Inflammatory macrophage (primary cell): ENCODE results near the gene ADAM12.
"Not testable (repeated sequence)": the region's sequence is repeated elsewhere in the genome, so short reads cannot be mapped to it uniquely, and the experiment has no call there.

Source experiments
- DNase-seq, 2 donors: peaks; one replicate each; pipeline ENCODE4 v3.0.0-alpha.2; 2020 to 2022

The ADAM12 gene

GRCh38 chr10:126208726-126209302 is 179.5 kb downstream of the ADAM12 start:
- no peak for DNase-seq

- no peak for DNase-seq
Measured at GRCh38 chr10:126207851-126208250, 180.4 kb downstream of the ADAM12 start.

- DNase-seq: no peak
Measured at GRCh38 chr10:126207313-126207771, 180.9 kb downstream of the ADAM12 start.

GRCh38 chr10:126205486-126206205 is 182.6 kb downstream of the ADAM12 start:
- DNase-seq: no peak

GRCh38 chr10:126204320-126204719 is 184.0 kb downstream of the ADAM12 start:
- DNase-seq: no peak

DNA sequence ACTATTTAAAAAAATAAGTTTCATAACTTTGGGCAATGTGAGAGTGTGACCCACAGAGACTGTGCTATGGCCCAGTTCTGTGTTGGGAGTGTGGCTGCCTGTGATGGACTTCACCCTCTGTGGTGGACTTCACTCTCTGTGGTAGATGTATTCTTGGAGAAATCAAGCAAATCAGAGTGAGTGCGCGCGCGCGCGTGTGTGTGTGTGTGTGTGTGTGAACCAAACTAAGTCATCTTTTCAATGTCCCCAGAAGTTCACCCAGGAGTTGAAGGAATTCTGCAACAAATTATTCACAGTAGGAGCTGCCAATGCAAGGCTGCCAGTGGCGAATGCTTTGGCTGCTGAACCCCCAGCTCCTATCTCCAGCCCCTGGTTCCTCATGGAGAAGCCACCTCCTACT is 184.5 kb downstream of the ADAM12 start:
- no peak for DNase-seq

DNA sequence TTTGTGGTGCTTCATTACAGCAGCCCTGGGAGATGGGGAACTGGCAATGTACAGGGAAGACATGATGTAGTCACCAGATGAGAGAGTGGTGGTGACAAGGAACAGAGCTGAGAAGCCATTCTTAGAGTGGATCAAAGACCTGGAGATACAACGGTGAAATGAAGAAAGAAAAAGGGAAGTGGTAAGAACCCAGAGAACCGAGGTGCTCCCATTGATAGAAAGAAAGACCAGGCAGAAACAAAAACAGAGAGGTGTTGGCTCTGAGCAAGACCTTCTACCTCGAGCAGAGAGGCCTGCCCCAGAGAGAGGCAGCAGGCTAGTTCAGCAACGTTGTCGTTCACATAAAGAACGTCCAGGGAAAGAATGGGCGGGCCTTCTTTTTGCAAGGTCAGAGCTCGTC is 186.7 kb downstream of the ADAM12 start:
- DNase-seq: no peak

DNA sequence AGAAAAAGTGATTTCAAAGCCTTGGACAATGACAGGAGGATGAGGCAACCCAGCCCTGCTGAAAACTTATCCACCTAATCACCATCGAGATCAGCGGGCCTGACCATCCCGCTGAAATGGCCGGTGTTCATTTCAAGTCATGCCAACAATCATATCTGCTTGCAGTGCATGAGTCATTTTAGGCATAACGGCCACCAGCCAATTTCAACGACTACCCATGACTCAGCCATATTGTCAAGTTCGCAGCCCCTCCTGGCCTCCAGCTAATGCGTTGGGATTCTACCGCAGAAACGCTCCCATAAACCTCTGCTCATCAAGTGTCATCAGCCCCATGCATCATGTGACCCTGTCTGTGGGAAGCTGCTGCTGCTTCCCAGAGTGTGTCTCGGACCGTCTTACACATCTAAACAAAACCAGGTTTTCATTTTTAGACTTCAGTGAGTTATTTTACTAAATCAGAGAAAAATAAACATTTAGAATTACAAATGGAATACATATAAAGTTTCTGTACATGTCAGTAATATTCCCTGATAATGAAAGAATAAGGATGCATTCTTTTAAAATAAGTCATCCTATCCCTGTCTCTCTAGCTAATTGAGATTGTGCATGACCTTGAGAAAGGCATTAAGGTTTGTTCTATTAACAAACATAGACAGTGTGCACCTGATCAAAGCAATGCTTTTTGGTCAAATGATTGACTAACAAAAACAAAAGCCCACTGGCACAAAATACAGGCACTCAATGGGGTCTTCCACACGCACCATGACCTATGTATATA is 188.9 kb downstream of the ADAM12 start:
- DNase-seq: no peak

GRCh38 chr10:126198681-126199080 is 189.6 kb downstream of the ADAM12 start:
- no peak for DNase-seq

GRCh38 chr10:126197036-126197543 is 191.2 kb downstream of the ADAM12 start:
- DNase-seq: no peak

GRCh38 chr10:126196281-126196680 is 192.0 kb downstream of the ADAM12 start:
- DNase-seq: no peak

GRCh38 chr10:126191192-126191591 is 197.1 kb downstream of the ADAM12 start:
- no peak for DNase-seq

DNA sequence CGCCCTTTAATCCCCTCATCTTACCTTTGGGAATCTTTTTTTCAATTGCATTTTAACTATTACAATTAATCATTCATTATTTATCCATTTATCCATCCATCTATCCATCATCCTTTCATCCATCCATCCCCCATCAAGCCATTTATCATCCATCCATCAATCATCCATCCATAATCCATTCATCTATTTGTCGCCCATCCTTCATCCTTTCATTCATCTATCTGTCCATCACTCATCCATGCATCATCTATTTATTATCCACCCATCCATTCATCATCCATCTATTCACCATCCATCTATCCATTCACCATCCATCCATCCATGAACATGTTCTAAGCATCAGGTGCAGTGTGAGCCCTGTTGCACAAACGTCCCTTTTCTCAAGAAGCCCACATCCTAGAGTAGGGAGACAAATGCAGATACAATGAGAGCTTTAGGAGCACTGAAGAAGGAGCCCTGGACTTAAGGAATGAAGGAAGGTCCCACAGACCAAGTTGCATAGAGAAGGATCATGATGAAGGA is 199.5 kb downstream of the ADAM12 start:
- no peak for DNase-seq

DNA sequence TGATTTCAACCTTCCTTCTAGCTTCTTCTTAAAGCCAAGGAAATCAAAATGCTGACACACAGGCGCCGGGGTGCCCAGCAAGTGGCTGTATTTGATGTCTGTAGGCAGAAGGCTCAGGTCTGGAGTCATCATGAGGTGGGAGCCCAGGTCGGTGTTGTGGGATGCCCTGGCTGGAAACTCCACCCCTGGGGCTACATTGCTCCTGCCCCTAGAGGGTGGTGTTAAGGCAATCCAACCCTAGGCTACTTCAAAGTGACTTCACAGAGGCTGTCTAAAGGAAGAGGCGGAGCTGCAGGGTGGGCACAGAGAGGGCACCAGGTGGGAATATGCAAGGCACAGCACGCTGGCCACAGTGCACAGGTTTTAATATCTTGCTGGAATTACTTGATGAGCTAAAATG is 200.9 kb downstream of the ADAM12 start:
- no peak for DNase-seq

- no peak for DNase-seq
Measured at GRCh38 chr10:126186766-126187165, 201.5 kb downstream of the ADAM12 start.

GRCh38 chr10:126185676-126186447 is 202.4 kb downstream of the ADAM12 start:
- DNase-seq: no peak

GRCh38 chr10:126181626-126182025 is 206.7 kb downstream of the ADAM12 start:
- DNase-seq: no peak

- peak; percentile 26 to 40 for DNase-seq
Measured at GRCh38 chr10:126179637-126180036, 208.6 kb downstream of the ADAM12 start.

- no peak for DNase-seq
Measured at GRCh38 chr10:126177417-126178030, 210.8 kb downstream of the ADAM12 start.

GRCh38 chr10:126175641-126176262 is 212.5 kb downstream of the ADAM12 start:
- no peak for DNase-seq

GRCh38 chr10:126172755-126173154 is 215.5 kb downstream of the ADAM12 start:
- not testable (repeated sequence) for DNase-seq
